Measurements from ENCODE around the gene STT3B.
A peak's percentile ranks its signal among the peaks of the same experiment; 100 is the strongest.
"Not testable (repeated sequence)": the region's sequence is repeated elsewhere in the genome, so short reads cannot be mapped to it uniquely, and the experiment has no call there.

Gene STT3B

DNA sequence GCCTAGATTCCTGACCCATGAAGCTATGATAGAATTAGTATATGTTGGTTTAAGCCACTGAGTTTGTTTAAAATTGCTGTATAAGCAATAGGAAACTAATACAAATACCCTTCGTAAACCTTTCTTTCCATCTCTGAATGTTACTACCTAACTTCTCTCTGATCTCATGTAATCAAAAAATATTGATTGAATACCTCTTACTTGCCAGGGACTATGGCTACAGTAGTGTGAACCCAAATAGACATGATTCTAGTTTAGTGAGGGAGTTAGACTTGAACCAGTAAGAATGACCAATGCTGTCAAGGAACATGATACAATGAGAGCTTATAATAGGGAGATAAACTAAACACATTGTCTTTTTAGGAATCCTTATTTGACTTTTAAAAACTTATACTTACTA, 19.4 kb downstream of the STT3B start:
- DNase-seq = no peak

DNA sequence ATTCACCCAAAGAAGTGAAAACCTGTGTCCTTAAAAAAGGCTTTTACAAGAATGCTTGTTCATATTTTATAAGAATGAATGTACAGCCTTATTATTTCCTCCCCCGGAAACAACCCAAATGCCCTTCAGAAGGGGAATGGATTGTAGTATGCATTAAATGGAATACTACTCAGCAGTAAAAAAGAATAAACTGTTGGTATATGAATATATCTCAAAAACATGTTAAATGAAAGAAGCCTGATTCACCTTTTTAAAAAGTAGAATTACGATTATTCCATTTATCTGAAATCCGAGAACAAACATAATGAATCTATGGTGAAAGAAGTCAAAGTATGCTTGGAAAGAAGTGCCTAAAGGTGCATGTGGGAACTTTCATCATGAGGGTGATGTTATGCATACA, 20.5 kb downstream of the STT3B start:
- no peak for DNase-seq

DNA sequence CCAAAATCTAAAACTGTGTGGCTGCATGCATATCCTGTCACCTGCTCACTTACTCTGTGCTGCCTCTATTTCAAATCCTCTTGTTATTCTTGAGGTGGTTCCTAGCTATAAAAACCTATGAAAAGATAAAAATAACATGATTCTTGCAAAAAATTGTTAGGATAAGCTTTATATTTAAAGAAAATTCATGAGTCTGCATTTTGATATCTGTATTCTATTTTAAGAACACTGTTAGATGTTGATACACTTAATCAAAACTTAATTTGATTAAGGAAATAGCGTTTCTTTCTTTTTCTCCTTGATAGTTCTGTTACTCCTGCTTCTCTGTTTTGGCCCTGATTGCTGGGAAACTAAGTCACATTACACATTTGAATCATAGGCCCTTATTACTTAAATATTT, 22.5 kb downstream of the STT3B start:
- DNase-seq = no peak

- DNase-seq = peak in 1 of 5 donors; percentile 38
Measured at GRCh38 chr3:31559872-31560534, 27.3 kb downstream of the STT3B start.

GRCh38 chr3:31561891-31562290, 29.2 kb downstream of the STT3B start:
- no peak for DNase-seq

GRCh38 chr3:31562525-31562924, 29.8 kb downstream of the STT3B start:
- DNase-seq = peak in 2 of 5 donors; percentile 11 to 52

- no peak for DNase-seq
Measured at GRCh38 chr3:31565288-31565687, 32.6 kb downstream of the STT3B start.

- peak in 1 of 5 donors; percentile 15 for DNase-seq
Measured at GRCh38 chr3:31567036-31567435, 34.3 kb downstream of the STT3B start.

- no peak for DNase-seq
Measured at GRCh38 chr3:31568649-31569048, 35.9 kb downstream of the STT3B start.

- DNase-seq = no peak
Measured at GRCh38 chr3:31571325-31571724, 38.6 kb downstream of the STT3B start.

- DNase-seq = no peak
Measured at GRCh38 chr3:31572236-31573004, 39.7 kb downstream of the STT3B start.

DNA sequence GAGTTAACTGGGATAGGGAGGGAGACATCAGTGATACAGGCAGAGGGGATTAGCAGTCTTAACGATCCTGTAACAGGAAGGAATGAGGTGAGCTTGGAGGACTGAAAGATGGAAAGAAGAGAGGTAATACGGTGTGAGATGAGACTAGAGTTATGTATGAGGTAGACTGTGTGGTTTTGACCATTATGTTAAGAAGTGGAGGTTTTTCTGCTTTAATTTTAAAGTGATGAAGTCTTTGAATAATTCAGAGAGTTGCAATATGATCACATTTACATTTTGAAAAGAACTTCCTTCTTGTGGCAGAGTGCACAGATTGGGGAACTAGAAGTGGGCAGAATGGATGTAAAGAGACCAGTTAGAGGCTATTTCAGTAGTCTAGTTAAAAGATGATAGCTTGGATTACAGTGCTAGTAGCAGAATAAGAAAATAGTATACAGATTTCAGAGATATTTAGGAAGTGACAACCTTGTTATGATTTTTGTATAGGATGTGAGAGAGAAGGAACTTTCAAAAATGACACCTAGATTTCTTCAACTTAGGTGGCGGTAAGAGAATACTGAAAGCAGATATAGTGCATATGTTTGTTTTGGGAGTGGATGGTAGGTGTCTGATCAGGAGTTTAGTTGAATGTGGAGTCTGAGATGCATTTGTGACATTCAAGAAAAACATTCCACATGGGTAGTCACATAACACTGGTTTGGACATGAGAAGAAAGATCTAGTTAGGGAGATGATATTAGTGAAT, 40.5 kb downstream of the STT3B start:
- no peak for DNase-seq

DNA sequence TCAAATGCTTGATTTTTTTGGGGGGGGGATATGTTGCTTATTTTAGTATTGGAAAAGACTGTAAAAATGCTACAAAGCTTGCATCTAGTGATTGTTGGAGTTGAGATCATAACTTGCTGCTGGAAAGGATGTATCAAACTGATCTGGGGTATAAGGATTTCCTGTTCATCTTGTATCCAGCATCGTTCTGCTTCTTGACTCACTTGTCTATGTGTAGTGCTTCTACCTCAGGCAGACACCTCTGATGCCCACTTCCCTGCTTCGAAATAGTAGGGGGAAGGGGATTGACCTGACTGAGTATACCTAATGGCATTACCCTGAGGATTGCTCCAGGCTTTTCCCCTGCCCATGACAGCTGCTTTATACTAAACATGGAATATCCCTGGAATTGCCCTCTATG, 42.7 kb downstream of the STT3B start:
- DNase-seq = peak in 1 of 5 donors; percentile 16

DNA sequence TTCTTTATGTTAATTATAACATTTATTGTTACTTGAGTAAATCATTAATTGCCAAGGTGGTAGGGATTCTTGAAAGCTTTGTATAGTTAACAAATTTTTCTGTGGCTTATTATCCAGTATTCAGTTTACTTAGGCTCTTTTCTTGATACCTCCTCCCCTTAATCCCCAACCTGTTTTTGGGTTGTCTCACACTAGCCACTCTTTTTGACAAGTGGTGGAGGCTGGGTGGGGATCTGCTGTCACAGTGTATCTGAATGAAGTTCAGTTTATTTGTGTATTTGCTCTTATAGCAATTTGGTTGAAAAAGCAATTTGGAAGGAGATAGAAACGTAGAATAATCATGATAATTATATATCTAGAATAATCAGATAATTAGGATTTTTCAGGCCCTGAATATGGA, 43.8 kb downstream of the STT3B start:
- no peak for DNase-seq

DNA sequence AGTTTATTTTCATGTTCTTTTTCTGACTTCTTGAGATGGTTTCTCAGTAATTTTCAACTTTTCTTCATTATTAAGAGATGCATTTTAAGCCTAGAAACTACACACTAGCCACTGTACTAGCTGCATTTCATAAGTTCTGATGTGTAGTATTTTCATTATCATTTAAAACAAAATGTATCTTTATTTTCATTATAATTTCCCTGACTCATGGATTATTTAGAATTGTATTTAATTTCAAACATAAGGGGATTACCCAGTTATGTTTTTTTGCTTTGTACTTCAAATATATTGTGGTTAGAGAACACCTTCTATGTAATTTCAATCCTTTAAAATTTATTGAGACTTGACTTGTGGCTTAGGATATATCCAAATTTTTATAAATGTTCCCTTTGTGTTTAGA, 44.5 kb downstream of the STT3B start:
- no peak for DNase-seq

- no peak for DNase-seq
Measured at GRCh38 chr3:31579828-31580227, 47.1 kb downstream of the STT3B start.

DNA sequence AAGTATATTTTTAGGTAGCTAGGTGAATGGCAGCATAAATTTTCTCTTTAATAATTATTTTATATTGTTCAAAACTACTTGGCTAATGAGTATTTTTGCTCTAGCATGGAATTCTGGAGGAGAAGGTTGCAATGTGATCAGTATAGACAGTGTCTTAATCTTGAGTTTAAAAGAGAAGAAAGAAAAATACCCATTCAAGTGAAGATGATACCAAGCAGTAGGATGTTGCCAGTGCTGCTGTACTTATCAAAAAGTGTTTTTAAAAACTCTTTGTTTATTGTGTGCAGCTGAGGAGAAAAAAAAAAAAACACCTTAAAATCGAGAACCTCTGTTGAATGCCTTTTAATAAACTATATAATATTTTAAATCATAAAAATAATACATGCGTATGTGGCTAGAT, 47.9 kb downstream of the STT3B start:
- no peak for DNase-seq

- DNase-seq = no peak
Measured at GRCh38 chr3:31581660-31582059, 48.9 kb downstream of the STT3B start.

DNA sequence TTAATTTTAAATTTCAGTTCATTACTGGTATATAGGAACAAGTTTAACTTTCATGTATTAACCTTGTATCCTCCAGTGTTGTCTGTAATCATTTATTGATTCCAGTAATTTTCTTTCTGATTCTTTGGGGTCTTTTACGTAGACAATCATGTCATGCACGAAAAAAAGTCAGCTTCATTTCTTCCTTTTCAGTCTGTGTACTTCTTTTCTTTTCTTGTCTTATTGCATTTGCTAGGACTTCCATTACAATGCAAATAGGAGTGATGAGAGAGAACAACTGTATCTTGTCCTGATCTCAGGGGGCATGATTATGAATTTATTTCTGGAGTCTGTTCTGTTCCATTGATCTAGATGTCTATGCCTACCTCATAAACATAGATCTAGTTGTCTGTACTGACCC, 56.5 kb downstream of the STT3B start:
- no peak for DNase-seq

- no peak for DNase-seq
Measured at GRCh38 chr3:31590650-31591049, 57.9 kb downstream of the STT3B start.

- DNase-seq = no peak
Measured at GRCh38 chr3:31592764-31593163, 60.0 kb downstream of the STT3B start.

GRCh38 chr3:31596176-31596575, 63.5 kb downstream of the STT3B start:
- no peak for DNase-seq

DNA sequence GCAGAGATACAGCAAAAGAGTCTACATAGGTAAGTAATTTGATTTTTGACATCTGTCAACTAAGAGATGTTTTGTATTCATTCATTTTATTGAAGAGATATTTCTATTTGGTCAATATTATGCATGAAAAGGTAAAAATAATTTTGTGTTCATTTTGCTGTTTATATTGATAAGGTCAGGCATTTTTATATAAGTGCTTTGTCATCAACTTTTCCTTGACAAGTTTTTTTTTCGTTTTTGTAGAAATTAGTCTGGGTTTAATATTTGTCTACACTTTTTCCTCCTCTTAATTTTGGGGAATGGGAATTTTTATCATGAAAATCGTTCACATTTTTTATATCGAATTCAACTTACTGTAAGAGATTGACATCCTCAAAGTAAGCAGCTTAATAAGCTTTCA, 67.7 kb downstream of the STT3B start:
- DNase-seq = no peak

- DNase-seq = not testable (repeated sequence)
Measured at GRCh38 chr3:31605333-31605732, 72.6 kb downstream of the STT3B start.

Data from T-helper 1 cell (primary cell).